ENCODE results near the gene AUTS2.

The AUTS2 gene

DNA sequence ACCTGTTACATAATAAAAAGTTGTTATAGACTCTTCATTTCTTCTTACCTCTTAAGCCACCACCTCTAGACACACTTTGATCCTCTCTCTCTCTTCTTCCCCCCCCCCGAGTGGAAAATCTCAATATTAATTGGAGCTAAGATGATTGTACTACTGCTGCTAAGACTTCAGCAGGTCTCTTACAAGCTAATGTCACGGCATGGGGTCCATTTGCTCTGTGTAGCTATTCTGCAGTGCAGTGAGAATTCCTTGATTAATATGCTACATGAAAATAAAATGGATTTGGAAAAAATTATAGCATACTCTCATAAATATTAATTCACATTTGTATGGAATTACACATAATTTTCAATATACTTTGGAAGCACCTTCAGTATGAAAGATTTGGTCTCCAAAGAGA is 297.2 kb downstream of the AUTS2 start:
- Histone ChIP-seq H3K27me3 (ENCODE audit: low read depth, low read length) (no peaks in the 10 kb centered on the region), H3K36me3 (ENCODE audit: control insufficient read depth in 1 of 2, insufficient read depth in 2 of 2, low read length in 2 of 2) (no peaks in the 10 kb centered on the region), H3K27ac (ENCODE audit: low read length) (no peak overlapping the region), H3K4me3 (ENCODE audit: low read depth in 1 of 2, low read length in 2 of 2) (no peak overlapping the region), H3K9me3 (ENCODE audit: control insufficient read depth in 1 of 2, low read length in 2 of 2) (no peaks in the 10 kb centered on the region), H3K4me1 (ENCODE audit: control insufficient read depth in 1 of 2, insufficient read depth in 2 of 2, low read length in 2 of 2) (no peaks in the 10 kb centered on the region)

DNA sequence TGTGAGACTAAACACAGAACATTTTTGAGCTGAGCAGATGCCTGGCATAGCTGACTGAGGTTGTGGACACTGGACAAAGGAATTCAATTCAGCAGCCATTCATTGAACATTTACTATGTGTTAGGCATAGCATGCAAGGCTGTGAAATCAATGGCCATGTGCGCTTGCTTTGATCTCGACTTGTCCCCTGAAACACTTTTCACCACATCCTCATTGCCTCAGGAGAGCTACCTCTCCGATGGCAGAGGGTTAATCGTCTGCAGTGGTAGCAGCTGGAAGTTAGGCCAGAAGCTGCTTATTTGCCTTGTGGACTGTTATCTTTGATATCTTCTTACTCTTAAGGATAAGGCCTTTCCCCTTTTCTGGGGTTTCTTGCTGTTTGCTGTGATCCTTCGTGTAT is 297.8 kb downstream of the AUTS2 start:
- Histone ChIP-seq H3K27ac (ENCODE audit: low read length) (no peak overlapping the region), H3K27me3 (ENCODE audit: low read depth, low read length) (no peaks in the 10 kb centered on the region), H3K4me1 (ENCODE audit: control insufficient read depth in 1 of 2, insufficient read depth in 2 of 2, low read length in 2 of 2) (no peaks in the 10 kb centered on the region)

GRCh38 chr7:69898189-69898588 is 299.9 kb downstream of the AUTS2 start:
- H3K4me1 ChIP-seq (ENCODE audit: control insufficient read depth in 1 of 2, insufficient read depth in 2 of 2, low read length in 2 of 2) = no peaks in the 10 kb centered on the region
- H3K27ac ChIP-seq (ENCODE audit: low read length) = no peak overlapping the region
- no peaks in the 10 kb centered on the region for H3K9me3 ChIP-seq (ENCODE audit: control insufficient read depth in 1 of 2, low read length in 2 of 2)
- H3K27me3 ChIP-seq (ENCODE audit: low read depth, low read length) = no peaks in the 10 kb centered on the region
- no peak overlapping the region for H3K4me3 ChIP-seq (ENCODE audit: low read depth in 1 of 2, low read length in 2 of 2)
- no peaks in the 10 kb centered on the region for H3K36me3 ChIP-seq (ENCODE audit: control insufficient read depth in 1 of 2, insufficient read depth in 2 of 2, low read length in 2 of 2)

More for the DNA sequence above, 297.8 kb downstream of the AUTS2 start:
- Histone ChIP-seq H3K9me3 (ENCODE audit: control insufficient read depth in 1 of 2, low read length in 2 of 2) (no peaks in the 10 kb centered on the region), H3K36me3 (ENCODE audit: control insufficient read depth in 1 of 2, insufficient read depth in 2 of 2, low read length in 2 of 2) (no peaks in the 10 kb centered on the region), H3K4me3 (ENCODE audit: low read depth in 1 of 2, low read length in 2 of 2) (no peak overlapping the region)

DNA sequence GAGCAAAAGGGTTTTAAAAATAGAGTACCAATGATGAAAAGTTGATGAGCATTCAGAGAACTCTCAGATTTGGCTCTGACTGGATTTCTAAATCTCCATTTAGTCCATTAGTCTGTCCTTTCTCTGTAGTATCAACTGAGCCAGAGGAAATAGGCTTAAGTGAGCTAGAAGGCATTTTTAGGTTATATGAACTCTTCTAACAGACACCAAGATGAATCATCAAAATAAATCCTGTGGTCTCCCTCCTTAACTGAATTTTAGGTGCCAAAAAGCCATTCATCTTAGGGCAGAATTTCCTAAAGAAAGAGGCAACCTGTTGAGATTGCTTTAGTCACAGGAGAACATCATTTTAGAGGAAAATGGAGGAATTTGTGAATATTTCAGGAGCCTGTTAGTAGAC is 305.1 kb downstream of the AUTS2 start:
- Histone ChIP-seq H3K36me3 (ENCODE audit: control insufficient read depth in 1 of 2, insufficient read depth in 2 of 2, low read length in 2 of 2) (no peaks in the 10 kb centered on the region), H3K4me3 (ENCODE audit: low read depth in 1 of 2, low read length in 2 of 2) (no peak overlapping the region), H3K27me3 (ENCODE audit: low read depth, low read length) (no peaks in the 10 kb centered on the region), H3K9me3 (ENCODE audit: control insufficient read depth in 1 of 2, low read length in 2 of 2) (no peaks in the 10 kb centered on the region), H3K27ac (ENCODE audit: low read length) (no peak overlapping the region), H3K4me1 (ENCODE audit: control insufficient read depth in 1 of 2, insufficient read depth in 2 of 2, low read length in 2 of 2) (no peaks in the 10 kb centered on the region)

- no peaks in the 10 kb centered on the region for H3K9me3 ChIP-seq (ENCODE audit: control insufficient read depth in 1 of 2, low read length in 2 of 2)
- H3K4me3 ChIP-seq (ENCODE audit: low read depth in 1 of 2, low read length in 2 of 2) = no peak overlapping the region
- H3K36me3 ChIP-seq (ENCODE audit: control insufficient read depth in 1 of 2, insufficient read depth in 2 of 2, low read length in 2 of 2) = no peaks in the 10 kb centered on the region
Observed at GRCh38 chr7:69906283-69906995, 308.2 kb downstream of the AUTS2 start.

DNA sequence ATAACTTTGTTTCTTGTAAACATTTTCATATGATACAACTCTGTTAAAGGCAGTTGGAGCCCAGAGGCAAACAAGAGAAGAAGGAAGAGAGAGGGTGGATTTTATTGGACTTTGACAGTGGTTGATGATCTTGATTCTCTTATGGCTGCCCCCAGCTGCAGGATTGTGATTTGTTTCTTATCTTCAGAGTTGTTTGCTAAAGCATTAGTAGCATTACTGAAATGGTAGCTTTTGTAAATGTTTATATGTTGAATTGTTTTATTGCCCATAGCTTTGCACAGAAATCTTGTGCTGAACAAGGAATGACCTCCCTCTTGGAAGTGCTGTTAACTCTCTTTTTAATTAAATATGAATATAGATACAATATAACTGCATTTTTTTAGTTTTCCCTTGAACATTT is 309.4 kb downstream of the AUTS2 start:
- Histone ChIP-seq H3K36me3 (ENCODE audit: control insufficient read depth in 1 of 2, insufficient read depth in 2 of 2, low read length in 2 of 2) (no peaks in the 10 kb centered on the region), H3K27ac (ENCODE audit: low read length) (no peak overlapping the region), H3K4me3 (ENCODE audit: low read depth in 1 of 2, low read length in 2 of 2) (no peak overlapping the region), H3K4me1 (ENCODE audit: control insufficient read depth in 1 of 2, insufficient read depth in 2 of 2, low read length in 2 of 2) (no peaks in the 10 kb centered on the region), H3K27me3 (ENCODE audit: low read depth, low read length) (no peaks in the 10 kb centered on the region), H3K9me3 (ENCODE audit: control insufficient read depth in 1 of 2, low read length in 2 of 2) (no peaks in the 10 kb centered on the region)

More at GRCh38 chr7:69906283-69906995, 308.2 kb downstream of the AUTS2 start:
- H3K27me3 ChIP-seq (ENCODE audit: low read depth, low read length) = no peaks in the 10 kb centered on the region
- no peak overlapping the region for H3K27ac ChIP-seq (ENCODE audit: low read length)
- H3K4me1 ChIP-seq (ENCODE audit: control insufficient read depth in 1 of 2, insufficient read depth in 2 of 2, low read length in 2 of 2) = no peaks in the 10 kb centered on the region

GRCh38 chr7:69908454-69908853 is 310.2 kb downstream of the AUTS2 start:
- no peaks in the 10 kb centered on the region for H3K36me3 ChIP-seq (ENCODE audit: control insufficient read depth in 1 of 2, insufficient read depth in 2 of 2, low read length in 2 of 2)
- H3K27me3 ChIP-seq (ENCODE audit: low read depth, low read length) = no peaks in the 10 kb centered on the region
- H3K4me1 ChIP-seq (ENCODE audit: control insufficient read depth in 1 of 2, insufficient read depth in 2 of 2, low read length in 2 of 2) = no peaks in the 10 kb centered on the region
- H3K27ac ChIP-seq (ENCODE audit: low read length) = no peak overlapping the region
- H3K4me3 ChIP-seq (ENCODE audit: low read depth in 1 of 2, low read length in 2 of 2) = no peak overlapping the region
- no peaks in the 10 kb centered on the region for H3K9me3 ChIP-seq (ENCODE audit: control insufficient read depth in 1 of 2, low read length in 2 of 2)

- H3K36me3 ChIP-seq (ENCODE audit: control insufficient read depth in 1 of 2, insufficient read depth in 2 of 2, low read length in 2 of 2) = no peaks in the 10 kb centered on the region
- no peaks in the 10 kb centered on the region for H3K9me3 ChIP-seq (ENCODE audit: control insufficient read depth in 1 of 2, low read length in 2 of 2)
- no peak overlapping the region for H3K27ac ChIP-seq (ENCODE audit: low read length)
- H3K4me1 ChIP-seq (ENCODE audit: control insufficient read depth in 1 of 2, insufficient read depth in 2 of 2, low read length in 2 of 2) = no peaks in the 10 kb centered on the region
- H3K27me3 ChIP-seq (ENCODE audit: low read depth, low read length) = no peaks in the 10 kb centered on the region
- no peak overlapping the region for H3K4me3 ChIP-seq (ENCODE audit: low read depth in 1 of 2, low read length in 2 of 2)
Observed at GRCh38 chr7:69910150-69910549, 311.9 kb downstream of the AUTS2 start.

DNA sequence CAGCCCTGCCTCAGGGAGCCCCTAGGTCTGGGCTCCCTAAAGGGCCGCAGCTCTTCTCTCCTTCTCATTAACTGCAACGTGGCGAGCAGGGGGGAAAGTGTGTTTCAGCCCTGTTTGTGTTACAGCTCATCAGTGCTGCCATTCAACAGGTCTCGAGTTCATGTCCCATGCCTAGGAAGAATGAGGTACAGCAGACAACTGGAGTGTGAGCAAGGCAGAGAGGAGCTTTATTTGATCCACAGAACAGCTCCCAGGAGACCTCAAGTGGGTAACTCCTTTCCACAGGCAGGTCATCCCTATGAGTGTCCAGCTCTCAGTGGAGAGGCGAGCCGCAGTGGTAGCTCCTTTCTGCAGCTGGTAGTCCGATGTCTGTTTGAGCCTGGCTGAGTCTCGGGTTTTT is 313.1 kb downstream of the AUTS2 start:
- H3K4me3 ChIP-seq (ENCODE audit: low read depth in 1 of 2, low read length in 2 of 2) = no peak overlapping the region
- H3K4me1 ChIP-seq (ENCODE audit: control insufficient read depth in 1 of 2, insufficient read depth in 2 of 2, low read length in 2 of 2) = no peaks in the 10 kb centered on the region
- no peaks in the 10 kb centered on the region for H3K36me3 ChIP-seq (ENCODE audit: control insufficient read depth in 1 of 2, insufficient read depth in 2 of 2, low read length in 2 of 2)
- H3K9me3 ChIP-seq (ENCODE audit: control insufficient read depth in 1 of 2, low read length in 2 of 2) = no peaks in the 10 kb centered on the region
- no peaks in the 10 kb centered on the region for H3K27me3 ChIP-seq (ENCODE audit: low read depth, low read length)
- H3K27ac ChIP-seq (ENCODE audit: low read length) = no peak overlapping the region

- no peak overlapping the region for H3K27ac ChIP-seq (ENCODE audit: low read length)
- H3K36me3 ChIP-seq (ENCODE audit: control insufficient read depth in 1 of 2, insufficient read depth in 2 of 2, low read length in 2 of 2) = no peaks in the 10 kb centered on the region
- H3K4me1 ChIP-seq (ENCODE audit: control insufficient read depth in 1 of 2, insufficient read depth in 2 of 2, low read length in 2 of 2) = no peaks in the 10 kb centered on the region
- H3K9me3 ChIP-seq (ENCODE audit: control insufficient read depth in 1 of 2, low read length in 2 of 2) = no peaks in the 10 kb centered on the region
- no peak overlapping the region for H3K4me3 ChIP-seq (ENCODE audit: low read depth in 1 of 2, low read length in 2 of 2)
- H3K27me3 ChIP-seq (ENCODE audit: low read depth, low read length) = no peaks in the 10 kb centered on the region
Observed at GRCh38 chr7:69912141-69912540, 313.9 kb downstream of the AUTS2 start.

DNA sequence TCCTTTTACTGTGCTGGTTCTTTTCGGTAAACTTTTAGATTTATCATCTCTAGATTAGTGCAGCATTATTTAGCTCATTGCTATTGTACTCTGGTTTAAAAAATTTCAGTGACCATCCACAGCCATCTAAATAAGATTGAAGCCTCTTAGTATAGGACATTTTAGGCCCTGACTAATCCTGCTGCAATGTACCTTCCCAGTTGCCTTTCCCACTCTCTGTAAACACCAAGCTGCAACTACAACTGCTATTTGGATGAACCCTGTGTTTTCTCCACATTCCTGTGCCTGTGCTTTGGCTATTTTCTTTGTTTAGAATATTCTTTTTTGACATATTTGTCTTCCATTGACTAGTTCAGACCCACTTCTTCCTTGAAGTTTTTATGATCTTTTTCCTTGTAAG is 314.6 kb downstream of the AUTS2 start:
- H3K36me3 ChIP-seq (ENCODE audit: control insufficient read depth in 1 of 2, insufficient read depth in 2 of 2, low read length in 2 of 2) = no peaks in the 10 kb centered on the region
- no peak overlapping the region for H3K4me3 ChIP-seq (ENCODE audit: low read depth in 1 of 2, low read length in 2 of 2)
- H3K4me1 ChIP-seq (ENCODE audit: control insufficient read depth in 1 of 2, insufficient read depth in 2 of 2, low read length in 2 of 2) = no peaks in the 10 kb centered on the region
- no peaks in the 10 kb centered on the region for H3K9me3 ChIP-seq (ENCODE audit: control insufficient read depth in 1 of 2, low read length in 2 of 2)
- no peaks in the 10 kb centered on the region for H3K27me3 ChIP-seq (ENCODE audit: low read depth, low read length)
- H3K27ac ChIP-seq (ENCODE audit: low read length) = no peak overlapping the region

DNA sequence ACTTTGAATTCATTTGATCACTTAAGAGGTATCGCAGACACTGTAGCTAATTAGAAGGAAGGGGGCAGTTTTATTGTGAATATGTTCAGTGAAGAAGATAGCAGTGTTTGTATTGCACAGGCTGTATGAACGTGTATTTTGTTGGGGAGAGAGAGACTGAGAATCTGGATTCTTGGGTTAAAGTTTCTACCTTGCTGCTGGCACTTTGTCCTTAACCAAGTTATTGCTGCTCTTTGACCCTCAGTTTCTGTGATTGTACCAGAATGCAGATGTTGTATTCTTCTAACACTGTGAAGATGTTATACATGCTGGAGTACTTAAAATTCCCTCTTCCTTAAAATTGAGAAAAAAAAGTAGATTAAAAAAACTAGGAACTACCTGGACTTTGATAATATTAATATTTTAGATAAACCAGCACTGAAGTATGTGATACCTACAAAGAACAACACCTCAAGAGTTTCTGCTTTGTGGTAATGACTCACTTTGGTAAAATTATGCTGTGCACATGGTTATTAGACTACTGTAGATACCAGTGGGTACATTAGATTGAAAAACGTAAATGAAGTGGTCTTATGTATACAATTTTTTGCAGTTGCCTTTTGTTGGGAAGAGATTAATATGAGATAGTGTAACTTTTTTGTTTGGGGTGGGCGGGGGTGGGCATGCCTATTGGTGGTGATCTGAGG is 321.3 kb downstream of the AUTS2 start:
- Histone ChIP-seq H3K4me3 (ENCODE audit: low read depth in 1 of 2, low read length in 2 of 2) (no peak overlapping the region), H3K27ac (ENCODE audit: low read length) (no peak overlapping the region), H3K27me3 (ENCODE audit: low read depth, low read length) (no peaks in the 10 kb centered on the region), H3K4me1 (ENCODE audit: control insufficient read depth in 1 of 2, insufficient read depth in 2 of 2, low read length in 2 of 2) (no peaks in the 10 kb centered on the region), H3K36me3 (ENCODE audit: control insufficient read depth in 1 of 2, insufficient read depth in 2 of 2, low read length in 2 of 2) (no peaks in the 10 kb centered on the region), H3K9me3 (ENCODE audit: control insufficient read depth in 1 of 2, low read length in 2 of 2) (no peaks in the 10 kb centered on the region)

Data from muscle layer of duodenum (tissue), 2 donors.